Osteocyte (in vitro differentiated cells): ENCODE results near the gene CATSPER3. TPM values are rescaled to one million over a fixed set of nuclear protein-coding genes. Genes with fewer than 3 reads are reported as not detected.
"Not testable (repeated sequence)": the region's sequence is repeated elsewhere in the genome, so short reads cannot be mapped to it uniquely, and the experiment has no call there.

ENCODE experiments used
- DNase-seq: peaks from one replicate; pipeline ENCODE4 v3.0.0; 2021; ENCODE audit warnings: mixed read lengths; ENCODE audit not compliant: unreplicated experiment; ENCODE audit errors: extremely low spot score
- H3K27ac Mint-ChIP-seq: one replicate; pipeline ENCODE4 v1.8.0; 2021; ENCODE audit warnings: mild to moderate bottlenecking, mixed read lengths; ENCODE audit not compliant: unreplicated experiment
- H3K27me3 Mint-ChIP-seq: one replicate; pipeline ENCODE4 v1.8.0; 2021; ENCODE audit warnings: mixed read lengths; ENCODE audit not compliant: unreplicated experiment
- H3K36me3 Mint-ChIP-seq: one replicate; pipeline ENCODE4 v1.8.0; 2021; ENCODE audit warnings: mixed read lengths; ENCODE audit not compliant: unreplicated experiment
- H3K4me1 Mint-ChIP-seq: one replicate; pipeline ENCODE4 v1.8.0; 2021; ENCODE audit warnings: mixed read lengths; ENCODE audit not compliant: unreplicated experiment
- H3K4me3 Mint-ChIP-seq: one replicate; pipeline ENCODE4 v1.8.0; 2021; ENCODE audit warnings: mild to moderate bottlenecking, moderate library complexity, mixed read lengths; ENCODE audit not compliant: unreplicated experiment
- H3K9me3 Mint-ChIP-seq: one replicate; pipeline ENCODE4 v1.8.0; 2021; ENCODE audit warnings: mixed read lengths; ENCODE audit not compliant: unreplicated experiment
- CTCF ChIP-seq: fragments of 200-600 bp; sonication (generic); IDR thresholded peaks from 2 replicates; pipeline ENCODE4 v1.5.0; 2021; ENCODE audit warnings: antibody characterized with exemption, mild to moderate bottlenecking, moderate library complexity
- total RNA-seq: library from RNA; stranded (reverse); gene quantifications from 2 replicates; pipeline ENCODE4 v1.2.1, GENCODE V29; 2021

Gene CATSPER3
- total RNA-seq, 1 donor from 2014 or later: not detected

DNA sequence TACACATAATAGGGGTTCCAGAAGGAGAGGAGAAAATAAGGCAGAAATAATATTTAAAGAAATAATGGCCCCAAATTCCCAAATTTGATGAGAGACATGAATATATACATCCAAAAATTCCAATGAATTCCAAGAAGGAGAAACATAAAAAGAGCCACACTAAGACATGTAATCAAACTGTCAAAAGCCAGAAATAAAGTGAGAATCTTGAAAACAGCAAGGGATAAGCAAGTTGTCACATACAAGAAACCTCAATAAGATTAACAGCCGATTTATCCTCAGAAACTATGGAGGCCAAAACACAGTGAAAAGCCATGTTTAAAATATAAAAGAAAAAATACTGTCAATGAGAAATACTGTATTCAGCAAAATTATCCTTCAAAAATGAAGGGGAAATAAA lies 14.5 kb downstream of the CATSPER3 start:
- Mint-ChIP-seq H3K36me3 (peaks cover 7% of the 10 kb centered on the region), H3K4me1 (no peaks in the 10 kb centered on the region), H3K27ac (no peak overlapping the region), H3K4me3 (no peak overlapping the region), H3K9me3 (peaks cover 51% of the 10 kb centered on the region), H3K27me3 (peaks cover 14% of the 10 kb centered on the region)
- DNase-seq: no peak
- no peak for TF ChIP-seq CTCF

- peaks cover 5% of the 10 kb centered on the region for H3K36me3 Mint-ChIP-seq
- DNase-seq: no peak
- H3K4me1 Mint-ChIP-seq: no peaks in the 10 kb centered on the region
- peaks cover 13% of the 10 kb centered on the region for H3K9me3 Mint-ChIP-seq
- TF ChIP-seq CTCF: no peak
- H3K27ac Mint-ChIP-seq: no peak overlapping the region
- H3K4me3 Mint-ChIP-seq: no peak overlapping the region
- H3K27me3 Mint-ChIP-seq: peaks cover 49% of the 10 kb centered on the region
Observed at GRCh38 chr5:134989266-134989830, 21.6 kb downstream of the CATSPER3 start.

DNA sequence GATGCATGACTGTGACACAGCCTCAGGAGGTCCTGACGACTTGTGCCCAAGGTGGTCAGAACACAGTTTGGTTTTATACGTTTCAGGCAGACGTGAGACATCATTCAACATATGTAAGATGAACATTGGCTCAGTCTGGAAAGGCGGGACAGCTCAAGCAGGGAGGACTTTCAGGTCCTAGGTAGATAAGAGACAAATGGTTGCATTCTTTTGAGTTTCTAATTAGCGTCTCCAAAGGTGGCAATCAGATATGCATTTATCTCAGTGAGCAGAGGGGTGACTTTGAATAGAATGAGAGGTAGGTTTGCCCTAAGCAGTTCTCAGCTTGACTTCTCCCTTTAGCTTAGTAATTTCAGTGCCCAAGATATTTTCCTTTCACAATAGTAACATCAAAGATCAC lies 22.5 kb downstream of the CATSPER3 start:
- DNase-seq, H3K4me3 Mint-ChIP-seq, H3K36me3 Mint-ChIP-seq, H3K27ac Mint-ChIP-seq, H3K9me3 Mint-ChIP-seq, H3K4me1 Mint-ChIP-seq: not testable (repeated sequence)
- peaks cover 56% of the 10 kb centered on the region for H3K27me3 Mint-ChIP-seq

DNA sequence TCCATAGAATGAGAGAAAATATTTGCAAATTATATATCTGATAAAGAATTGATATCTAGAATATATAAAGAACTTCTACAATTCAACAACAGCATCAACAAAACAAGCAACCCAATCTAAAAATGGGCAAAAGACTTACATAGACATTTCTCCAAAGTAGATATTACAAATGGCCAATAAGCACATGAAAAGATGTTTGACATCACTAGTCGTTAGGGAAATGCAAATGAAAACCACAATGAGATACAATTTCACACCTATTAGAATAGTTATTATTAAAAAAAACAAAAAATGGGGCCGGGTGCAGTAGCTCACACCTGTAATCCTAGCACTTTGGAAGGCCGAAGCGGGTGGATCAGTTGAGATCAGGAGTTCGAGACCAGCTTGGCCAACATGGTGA lies 24.4 kb downstream of the CATSPER3 start:
- no peak for TF ChIP-seq CTCF
- Mint-ChIP-seq H3K4me1 (no peaks in the 10 kb centered on the region), H3K9me3 (peaks cover 9% of the 10 kb centered on the region), H3K27ac (no peak overlapping the region), H3K27me3 (peaks cover 56% of the 10 kb centered on the region), H3K4me3 (no peak overlapping the region), H3K36me3 (peaks cover 5% of the 10 kb centered on the region)
- no peak for DNase-seq

DNA sequence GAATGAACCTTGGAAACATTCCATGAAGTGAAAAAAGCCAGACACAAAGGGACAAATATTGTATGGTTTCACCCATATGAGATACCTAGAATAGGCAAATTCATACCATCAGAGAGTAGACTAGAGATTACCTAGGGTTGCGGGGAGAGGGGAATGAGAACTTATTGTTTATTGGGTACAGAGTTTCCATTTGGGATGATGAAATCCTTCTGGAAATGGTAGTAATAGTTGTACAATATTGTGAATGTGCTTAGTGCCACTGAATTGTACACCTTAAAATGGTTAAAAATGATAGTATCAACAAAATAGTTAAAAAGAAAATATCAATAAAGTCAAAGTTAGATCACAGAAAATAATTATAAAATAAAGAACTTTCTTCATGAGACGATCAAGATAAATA lies 25.5 kb downstream of the CATSPER3 start:
- no peak for DNase-seq
- no peak overlapping the region for H3K27ac Mint-ChIP-seq
- H3K27me3 Mint-ChIP-seq: peaks cover 50% of the 10 kb centered on the region
- H3K36me3 Mint-ChIP-seq: peaks cover 5% of the 10 kb centered on the region
- TF ChIP-seq CTCF: no peak
- H3K4me1 Mint-ChIP-seq: no peaks in the 10 kb centered on the region
- H3K4me3 Mint-ChIP-seq: no peak overlapping the region
- peaks cover 9% of the 10 kb centered on the region for H3K9me3 Mint-ChIP-seq
